COR-L47 (cell line): Measurements from ENCODE around the gene TMPRSS13.
"Not testable (repeated sequence)": the region's sequence is repeated elsewhere in the genome, so short reads cannot be mapped to it uniquely, and the experiment has no call there.

Source experiments
- DNase-seq: peaks from one replicate; lab custom pipeline; 2025; lab: John Stamatoyannopoulos, UW

The TMPRSS13 gene

DNA sequence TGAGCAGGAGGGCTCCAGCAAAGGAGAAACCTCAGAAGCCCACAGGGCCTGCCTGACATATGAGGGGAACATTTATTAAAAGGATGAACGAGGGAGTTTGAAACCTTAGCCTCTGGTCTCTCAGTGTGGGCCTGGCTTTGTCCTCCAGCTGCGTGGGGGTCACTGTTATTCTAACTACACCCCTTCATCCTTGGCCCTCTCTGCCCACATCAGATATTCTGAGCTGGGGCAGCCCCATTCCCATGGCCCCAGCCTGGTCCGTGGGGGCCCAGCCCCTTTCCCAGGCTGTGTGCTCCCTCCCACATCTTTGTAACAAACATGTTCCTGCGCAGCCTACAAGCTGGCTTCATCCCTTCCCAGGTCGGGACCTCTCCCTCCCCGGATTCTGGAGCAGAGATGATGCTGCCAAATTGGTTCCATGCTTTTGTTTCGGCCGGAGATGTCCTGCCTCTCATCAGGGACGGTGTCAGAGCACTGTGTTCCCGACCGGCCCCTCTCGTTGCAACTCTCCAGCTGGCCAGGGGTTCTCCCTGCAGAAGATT, 56.7 kb downstream of the TMPRSS13 start:
- no peak for DNase-seq

DNA sequence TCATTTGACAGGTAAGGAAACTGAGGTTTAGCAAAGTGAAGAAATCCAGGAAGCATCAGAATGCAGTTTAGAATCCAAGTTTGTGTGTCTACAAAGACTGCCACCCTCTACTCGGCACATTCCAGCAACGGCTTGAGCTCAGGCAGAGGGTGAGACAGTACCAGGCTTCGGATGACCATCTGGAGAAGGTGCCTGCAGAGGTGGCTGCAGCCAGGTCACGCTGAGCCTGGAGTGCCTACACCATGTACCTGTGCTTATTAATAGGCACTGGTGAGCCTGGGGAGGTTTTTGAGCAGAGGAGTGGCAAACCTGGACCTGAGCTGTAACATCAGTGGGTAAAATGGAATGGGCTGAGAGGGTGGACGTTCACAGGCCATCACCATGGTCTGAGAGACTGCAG, 57.4 kb downstream of the TMPRSS13 start:
- DNase-seq, result no peak

DNA sequence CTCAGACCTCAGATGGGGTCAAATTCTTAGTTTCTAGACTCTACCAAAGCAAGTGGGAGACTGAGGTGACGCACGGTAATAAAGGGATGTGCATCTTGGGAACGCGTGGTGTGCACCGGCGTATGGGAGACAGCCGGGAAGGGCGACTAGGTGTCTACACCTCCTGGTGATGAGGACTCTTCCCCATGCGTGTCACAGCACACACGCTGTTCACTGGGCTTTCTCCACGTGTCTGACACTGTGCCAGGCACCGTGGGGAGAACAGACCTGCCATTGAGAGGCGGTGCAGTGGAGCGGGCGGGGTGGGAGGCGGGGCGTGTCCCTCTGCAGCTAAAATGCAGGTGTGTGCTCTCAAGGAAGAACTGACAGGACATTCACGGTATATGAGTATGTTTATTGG, 58.0 kb downstream of the TMPRSS13 start:
- no peak for DNase-seq

DNA sequence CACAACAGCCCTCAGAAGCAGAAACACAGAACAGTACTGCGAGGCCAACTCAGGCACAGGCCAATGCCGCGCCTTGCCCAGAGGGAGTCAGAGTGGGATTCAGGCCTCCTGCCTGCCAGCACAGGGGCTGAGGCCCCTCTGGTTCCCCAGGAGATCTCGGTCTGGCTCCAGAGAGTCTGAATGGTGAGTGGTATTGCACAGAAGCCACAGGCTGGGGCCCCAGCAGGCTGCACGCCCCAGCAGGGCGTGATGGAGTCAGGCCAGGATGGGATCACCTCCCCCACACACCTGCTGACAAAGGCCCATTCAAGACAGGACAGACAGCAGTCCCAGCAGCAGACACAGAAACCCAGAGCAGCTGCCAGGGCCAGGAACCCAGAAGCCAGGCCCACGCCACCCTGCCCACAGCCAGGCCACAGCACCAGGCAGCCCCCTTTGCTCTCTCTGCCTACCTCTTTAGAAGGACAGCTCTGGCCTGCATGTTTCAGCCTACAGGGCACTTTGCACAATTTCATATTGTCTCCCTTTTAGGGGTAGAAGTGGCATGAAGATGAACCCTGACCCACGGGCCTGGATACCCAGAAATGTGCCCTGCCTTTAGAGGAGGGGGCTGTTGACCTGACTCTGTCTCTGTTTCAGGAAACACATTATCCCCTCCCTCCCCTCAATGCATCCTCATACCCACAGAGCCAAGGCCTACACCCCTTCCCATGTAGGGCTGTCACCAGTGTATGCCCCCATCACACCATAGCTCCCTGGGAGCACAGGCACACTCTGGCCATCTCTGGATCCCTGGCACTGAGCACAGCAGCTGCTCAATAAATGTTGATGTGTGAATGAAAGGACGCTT, 58.9 kb downstream of the TMPRSS13 start:
- peak; percentile 87 for DNase-seq

DNA sequence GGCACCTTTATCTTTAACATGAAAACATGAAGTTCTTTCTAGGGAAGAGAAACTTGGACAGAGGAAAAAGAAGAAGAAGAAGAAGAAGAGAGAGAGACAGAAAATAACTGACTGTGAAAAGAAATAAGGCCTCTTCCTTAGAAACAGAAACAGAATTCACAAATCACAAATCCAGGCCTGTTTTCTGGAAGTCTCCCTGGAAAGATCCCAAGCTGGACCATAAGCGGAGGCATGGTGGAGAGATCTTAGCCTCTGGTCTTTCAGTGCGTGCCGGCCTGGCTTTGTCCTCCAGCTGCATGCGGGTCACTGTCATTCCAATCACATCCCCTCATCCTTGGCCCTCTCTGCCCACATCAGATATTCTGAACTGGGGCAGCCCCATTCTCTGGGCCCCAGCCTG, 59.6 kb downstream of the TMPRSS13 start:
- no peak for DNase-seq

DNA sequence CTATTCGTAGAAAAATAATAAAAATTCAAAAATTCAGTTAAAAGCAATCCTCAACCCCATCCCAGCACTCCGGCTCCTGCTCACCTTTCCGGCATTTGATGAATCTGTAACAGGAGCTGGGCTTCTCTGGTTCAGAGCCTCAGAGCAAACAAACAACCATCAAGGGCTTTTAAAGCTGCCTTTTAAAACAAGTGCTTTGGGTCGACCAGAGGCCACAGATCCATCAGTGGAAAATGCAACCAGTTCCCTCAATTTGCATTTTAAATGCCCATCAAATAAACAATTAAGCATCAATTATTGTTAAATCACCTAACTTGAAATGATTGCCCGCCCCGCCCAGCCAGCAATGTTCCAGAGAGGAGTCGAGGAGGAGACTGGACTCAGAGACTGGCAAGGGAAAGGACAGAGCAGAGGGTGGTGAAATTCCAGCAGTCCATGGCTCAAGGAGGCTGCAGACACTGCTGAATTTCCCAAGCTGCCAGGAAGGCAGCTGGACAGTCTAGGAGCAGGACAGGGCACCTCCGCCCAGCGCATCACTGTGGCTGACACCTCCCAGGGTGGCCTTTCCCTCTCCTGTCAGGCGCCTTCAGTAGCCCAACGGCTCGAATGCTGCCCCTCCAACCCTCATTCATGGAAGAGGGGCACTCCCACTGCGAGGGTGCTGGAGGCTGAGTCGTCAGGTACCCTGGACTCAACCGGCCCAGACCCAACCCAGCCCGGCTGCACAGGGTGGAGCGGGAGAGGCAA, 60.2 kb downstream of the TMPRSS13 start:
- peak; percentile 78 for DNase-seq

DNA sequence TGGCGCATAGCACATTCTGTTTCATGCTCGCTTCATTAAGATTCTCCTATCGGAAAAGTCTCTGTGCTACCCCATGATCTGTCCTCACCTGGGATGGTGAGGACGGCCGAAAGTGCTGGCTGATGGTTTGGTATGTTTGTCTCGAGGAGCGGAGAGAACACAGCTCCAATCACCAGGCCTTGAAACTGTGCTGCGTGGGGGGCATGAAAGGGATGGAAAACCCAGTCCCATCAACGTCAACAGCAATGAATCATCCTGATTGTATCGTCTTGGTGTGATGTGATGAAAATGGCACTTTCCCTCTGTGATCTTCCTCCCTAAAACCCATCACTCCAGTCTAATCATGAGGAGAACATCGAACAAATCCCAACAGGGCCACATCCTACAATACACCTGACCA, 61.1 kb downstream of the TMPRSS13 start:
- no peak for DNase-seq

DNA sequence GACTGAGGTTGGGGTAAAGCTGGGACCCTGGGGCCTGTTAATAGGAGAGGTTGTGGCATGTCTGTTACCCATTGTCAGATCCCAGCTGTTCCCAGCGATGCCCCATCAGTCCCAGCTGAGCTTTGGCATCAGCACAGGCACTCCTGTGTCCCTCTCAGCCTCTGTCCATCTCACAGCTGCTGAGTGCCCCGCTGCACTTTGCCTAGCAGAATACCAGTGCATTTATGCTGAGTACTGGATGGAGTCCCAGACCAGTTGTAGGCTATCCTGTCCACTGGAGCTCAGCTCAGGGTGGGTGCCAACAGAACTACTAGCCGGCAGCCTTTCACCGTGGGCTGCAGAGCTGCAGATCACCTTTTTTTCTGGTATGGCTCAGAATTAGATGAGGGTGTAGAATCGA, 62.7 kb downstream of the TMPRSS13 start:
- no peak for DNase-seq

DNA sequence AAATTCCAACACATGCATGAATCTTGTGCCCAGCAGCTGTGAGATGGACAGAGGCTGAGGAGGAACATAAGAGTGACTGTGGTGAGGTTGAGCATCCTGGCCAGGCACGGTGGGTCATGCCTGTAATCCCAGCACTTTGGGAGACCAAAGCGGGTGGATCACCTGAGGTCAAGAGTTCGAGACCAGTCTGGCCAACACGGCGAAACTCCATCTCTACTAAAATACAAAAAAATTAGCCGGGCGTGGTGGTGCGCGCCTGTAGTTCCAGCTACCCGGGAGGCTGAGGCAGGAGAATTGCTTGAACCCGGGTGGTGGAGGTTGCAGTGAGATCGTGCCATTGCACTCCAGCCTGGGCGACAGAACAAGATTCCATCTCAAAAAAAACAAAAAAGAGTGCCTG, 63.7 kb downstream of the TMPRSS13 start:
- not testable (repeated sequence) for DNase-seq

DNA sequence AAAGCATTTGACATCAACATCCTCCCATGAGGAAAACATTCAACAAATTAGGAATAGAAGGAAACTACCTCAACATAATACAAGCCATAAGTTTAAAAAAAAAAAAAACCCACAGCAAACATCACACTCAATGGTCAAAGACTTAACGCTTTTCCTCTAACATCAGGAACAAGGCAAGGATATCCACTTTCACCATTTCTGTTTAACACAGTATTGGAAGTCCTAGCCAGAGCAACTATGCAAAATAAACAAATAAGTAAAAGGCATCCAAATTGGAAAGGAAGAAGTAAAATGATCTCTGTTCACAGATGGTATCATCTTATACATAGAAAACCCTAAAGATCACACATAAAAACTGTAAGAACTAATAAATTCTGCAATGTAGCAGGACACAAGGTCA, 65.8 kb downstream of the TMPRSS13 start:
- DNase-seq, result no peak

DNA sequence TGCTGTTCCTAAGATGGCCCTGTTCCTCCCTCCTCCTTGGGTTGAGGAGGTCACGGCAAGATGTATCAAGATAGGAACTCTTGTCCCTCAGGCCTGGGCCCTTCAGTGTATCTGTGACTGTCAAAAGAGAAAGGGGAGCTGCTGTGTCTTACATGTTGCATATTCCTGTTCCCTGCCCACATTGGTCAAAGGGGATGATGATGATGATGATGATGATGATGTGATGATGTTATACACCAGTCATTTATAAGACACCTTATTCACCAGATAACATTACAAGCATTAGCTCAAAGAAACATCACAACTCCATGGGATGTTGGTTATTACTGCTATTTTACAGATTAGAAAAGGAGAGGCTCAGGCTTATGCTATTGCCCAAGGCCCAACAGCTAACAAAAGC, 66.4 kb downstream of the TMPRSS13 start:
- DNase-seq, result no peak

DNA sequence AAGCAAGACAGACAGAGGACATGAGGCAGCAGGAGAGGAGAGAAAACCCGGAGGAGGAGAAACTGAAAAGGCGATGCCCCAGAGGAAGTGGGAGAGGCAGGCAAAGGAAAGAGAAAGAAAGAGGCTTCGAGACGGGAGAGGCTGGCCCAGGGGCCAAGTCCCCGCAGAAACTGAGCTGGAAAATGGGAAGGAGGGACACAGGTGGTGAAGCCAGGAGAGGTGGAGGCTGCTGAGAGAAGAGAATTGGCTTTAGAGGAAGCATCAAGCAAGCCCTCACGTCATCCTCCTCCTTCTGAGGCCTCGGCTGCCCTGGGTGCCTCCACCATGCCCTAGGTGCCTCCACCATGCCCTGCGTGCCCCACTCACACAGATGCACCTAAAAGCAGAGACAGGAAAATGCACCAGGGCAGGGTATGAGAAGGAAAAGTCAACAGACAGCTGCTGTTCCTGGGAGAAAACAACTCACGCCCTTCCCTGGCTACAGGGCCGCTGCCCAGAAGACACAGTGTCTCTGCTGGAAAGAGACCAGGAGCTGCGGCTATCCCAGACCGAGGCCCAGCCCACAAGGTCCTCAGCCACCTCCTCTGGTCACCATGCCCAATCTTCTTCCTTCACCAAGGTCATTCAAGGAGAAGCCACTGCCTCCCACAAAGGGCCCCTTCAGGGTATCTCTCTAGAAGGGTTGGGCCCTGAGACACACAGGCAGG, 67.0 kb downstream of the TMPRSS13 start:
- no peak for DNase-seq

DNA sequence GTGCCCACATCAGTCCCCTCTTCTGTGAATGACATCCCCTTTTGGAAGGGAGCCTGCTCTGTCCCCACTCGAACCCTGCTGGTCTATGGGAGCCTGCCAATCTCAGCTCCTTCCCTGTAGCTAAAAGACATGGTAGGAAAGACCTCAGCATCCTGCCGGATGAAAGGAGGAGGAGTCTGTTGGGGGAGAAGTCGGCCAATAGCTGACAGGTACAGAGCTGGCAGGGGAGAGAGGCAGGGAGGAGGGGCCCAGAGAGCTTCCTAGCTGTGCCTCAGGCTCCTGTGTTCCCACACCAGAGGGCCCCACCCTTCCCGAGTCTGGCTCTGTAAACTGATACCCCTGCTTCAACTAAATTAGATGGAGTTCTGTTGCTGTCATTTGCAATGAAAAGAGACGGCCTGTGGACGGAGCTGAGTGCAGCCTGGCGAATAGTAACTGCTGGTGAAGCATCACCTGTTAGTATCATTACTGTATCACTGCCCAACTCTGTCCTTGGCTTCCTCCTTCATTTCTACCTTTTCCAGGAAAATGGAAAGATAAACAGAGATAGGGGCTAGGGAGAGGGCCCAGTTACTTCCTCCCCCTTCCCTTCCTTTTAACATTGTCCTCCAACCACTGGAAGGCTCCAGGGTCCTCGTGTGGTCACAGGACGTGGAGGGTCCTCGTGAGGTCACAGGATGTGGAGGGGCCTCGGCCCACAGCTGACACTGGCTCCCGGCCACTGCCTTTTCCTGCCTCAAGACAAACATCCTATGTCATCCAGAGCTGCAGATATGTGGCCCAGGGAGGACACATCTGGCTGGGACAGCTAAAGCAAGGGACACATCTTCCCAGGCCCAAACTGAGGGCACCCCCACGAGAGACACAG, 67.8 kb downstream of the TMPRSS13 start:
- peak; percentile 91 for DNase-seq

DNA sequence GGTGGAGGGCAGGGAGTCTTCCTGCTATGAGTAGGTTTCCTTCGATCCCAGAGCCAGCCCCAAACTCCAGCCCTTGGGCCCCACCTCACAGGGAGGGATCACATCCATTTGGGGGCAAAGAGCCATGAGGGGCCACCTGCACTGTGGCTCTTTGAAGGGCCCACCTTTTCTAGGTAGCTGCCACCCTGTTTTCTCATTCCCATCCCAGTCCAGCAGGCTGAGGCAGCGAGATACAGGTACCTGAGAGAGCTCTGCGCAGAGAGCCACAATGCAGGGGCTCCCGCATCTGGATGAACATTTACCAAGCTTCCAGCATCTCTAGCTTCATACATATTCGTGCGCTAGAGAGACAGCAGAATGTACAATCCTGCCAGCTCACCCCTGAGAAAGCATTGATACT, 69.1 kb downstream of the TMPRSS13 start:
- no peak for DNase-seq

DNA sequence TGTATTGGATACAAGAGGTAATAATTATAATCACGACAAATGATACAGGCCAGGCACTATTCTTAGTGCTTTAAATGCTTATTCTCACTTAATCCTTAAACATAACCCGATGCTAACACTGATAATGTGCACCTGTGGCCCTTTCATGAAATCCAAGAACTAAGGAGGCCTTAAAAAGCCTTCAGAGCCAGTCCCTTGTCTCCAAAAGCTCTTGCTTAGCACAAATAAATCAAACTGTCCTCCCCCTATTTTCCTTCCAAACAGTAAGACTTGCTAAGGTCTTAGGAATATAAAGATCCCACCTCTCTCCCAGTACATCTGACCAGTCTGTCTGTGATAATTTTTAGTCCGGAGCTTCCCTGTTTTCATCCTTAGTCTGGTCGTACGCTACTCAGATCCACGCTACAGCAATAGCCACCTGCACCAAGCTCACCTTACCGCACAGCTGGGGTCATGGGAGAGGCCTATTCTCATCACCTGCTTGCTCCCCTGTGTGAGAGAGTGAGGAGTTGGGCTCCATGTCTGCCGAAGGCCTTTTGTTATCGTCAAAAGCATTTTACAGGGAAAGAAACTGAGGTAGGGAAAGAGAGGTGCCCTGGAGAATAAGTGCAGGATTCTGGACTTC, 69.6 kb downstream of the TMPRSS13 start:
- no peak for DNase-seq

DNA sequence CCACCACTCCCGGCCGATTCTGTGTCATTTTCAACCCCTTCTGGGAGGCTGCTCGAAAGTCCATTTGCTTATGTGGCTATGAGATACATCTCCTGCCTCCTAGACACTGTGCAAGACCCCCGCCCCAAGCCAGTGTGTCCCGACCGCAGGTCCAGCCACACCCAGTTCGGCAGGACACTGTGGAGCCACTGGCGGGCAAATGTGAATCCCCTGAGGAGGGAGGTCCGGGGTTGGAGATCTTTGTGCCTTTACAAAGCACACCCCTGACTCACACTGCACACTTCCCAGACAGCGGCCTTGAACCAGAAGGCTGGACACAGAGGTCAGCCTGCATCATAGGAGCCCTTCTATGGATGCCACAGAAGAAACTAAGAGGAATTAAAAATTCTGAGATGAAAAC, 70.1 kb downstream of the TMPRSS13 start:
- no peak for DNase-seq

DNA sequence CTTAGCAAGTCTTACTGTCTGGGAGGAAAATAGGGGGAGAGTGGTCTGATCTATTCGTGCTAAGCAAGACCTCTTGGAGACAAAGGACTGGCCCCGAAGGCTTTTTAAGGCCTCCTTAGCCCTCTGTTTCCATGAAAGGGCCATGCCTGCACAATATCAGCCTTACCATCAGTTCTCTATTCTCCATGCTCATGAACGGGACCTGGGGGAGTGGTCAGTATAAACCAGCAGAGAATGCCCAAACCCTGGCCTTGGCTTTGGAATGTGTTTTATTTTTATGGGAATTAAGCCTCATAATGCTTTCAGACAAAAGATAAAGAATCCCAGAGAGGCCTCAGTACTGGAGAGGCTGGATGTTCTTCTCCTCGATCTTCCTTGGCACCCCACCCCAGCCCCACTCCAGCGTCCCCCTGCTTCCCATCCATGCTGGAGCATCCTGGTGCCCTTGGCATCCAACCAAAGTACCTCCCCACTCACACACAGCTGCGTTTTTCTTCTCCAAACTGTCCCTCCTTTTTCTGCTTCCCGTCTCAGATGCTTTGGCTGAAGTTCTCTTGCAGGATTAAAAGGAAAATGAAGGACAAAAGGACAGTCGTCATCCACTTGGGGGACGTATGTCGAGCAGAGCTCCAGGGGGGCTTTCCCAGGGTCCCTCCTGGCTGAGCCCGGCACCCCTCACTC, 71.3 kb downstream of the TMPRSS13 start:
- no peak for DNase-seq

DNA sequence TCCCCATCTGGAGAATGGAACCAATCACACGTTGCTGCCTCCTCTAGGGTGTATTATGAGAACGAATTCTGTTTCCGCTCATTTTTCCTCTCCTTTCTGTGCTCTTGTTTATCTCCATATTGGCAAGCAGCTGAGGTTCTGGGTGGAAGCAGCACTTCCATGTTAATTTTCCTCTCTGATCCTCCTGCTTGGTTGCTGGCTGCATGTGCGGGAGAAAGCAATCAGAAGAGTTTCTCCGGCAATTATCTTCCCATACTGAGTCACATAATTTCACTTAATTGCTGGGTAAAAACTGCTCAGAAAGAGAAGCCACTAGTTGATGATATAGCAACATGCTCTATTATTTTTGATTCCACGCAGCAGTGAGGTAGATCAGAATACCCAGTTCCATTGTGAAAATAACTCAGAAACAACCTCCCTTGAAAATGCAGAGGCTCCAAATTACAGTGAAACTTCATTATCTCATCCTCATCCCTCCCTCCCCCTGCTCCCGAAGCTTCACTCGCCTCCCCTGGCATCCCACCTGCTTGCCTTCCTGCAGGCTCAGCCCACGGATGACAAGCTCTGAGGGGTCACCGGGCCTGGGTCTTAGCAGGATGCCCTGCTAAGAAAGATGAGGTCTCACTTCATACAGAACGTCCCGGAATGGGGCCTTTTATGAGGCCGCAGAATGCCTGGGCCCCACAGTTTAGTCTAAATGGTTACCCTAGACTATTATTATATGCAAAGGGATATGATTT, 73.1 kb downstream of the TMPRSS13 start:
- peak; percentile 66 for DNase-seq

DNA sequence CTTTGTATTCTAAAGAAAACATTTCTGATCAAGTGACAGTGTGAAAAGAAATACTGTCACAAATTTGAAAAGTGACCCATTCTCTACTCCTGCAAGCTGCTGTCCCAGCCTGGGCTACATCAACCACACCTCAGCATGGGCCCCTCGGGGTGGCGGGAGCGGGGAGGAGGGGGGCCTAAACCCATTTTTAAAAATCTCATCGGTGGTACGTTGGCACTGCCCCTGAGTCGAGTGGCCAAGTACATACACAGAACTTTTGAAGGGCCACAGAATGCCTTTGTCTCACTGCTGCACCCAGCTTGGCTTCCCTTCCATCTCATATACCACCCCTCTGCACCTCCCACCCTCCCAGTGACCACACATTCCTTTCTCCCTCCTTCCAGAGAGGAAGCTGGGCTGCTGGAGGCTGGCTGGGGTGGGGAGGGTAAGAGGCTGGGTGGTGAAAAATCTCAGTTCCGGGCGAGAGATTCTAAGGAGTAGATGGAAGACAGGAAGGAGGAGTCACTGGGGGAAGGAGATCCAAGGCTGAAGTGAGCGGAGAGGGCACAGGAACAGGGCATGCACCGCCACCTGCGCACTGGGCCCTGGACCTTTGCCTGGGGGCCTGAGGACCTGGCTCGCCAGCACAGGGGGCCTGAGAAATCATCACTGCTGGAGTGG, 73.9 kb downstream of the TMPRSS13 start:
- no peak for DNase-seq
